Suprapubic skin (tissue), 4 donors: Measurements from ENCODE around the gene RGL2. TPM values are rescaled to one million over a fixed set of nuclear protein-coding genes. Genes with fewer than 3 reads are reported as not detected.
"Not testable (repeated sequence)": the region's sequence is repeated elsewhere in the genome, so short reads cannot be mapped to it uniquely, and the experiment has no call there.

ENCODE experiments used
- DNase-seq, 2 donors: peaks; one replicate each; pipeline ENCODE4 v3.0.0-alpha.2; 2019; ENCODE audit warnings: low spot score in 2 of 2
- H3K27ac ChIP-seq: fragments of 200-600 bp; sonication (generic); one replicate; pipeline ENCODE4 v1.5.1; 2019
- H3K27me3 ChIP-seq: fragments of 200-600 bp; sonication (generic); one replicate; pipeline ENCODE4 v1.5.1; 2019
- H3K36me3 ChIP-seq: fragments of 200-600 bp; sonication (generic); one replicate; pipeline ENCODE4 v1.5.1; 2019
- H3K4me1 ChIP-seq: fragments of 200-600 bp; sonication (generic); one replicate; pipeline ENCODE4 v1.5.1; 2019
- H3K4me3 ChIP-seq: fragments of 200-600 bp; sonication (generic); one replicate; pipeline ENCODE4 v1.5.1; 2019; ENCODE audit warnings: mild to moderate bottlenecking
- H3K9me3 ChIP-seq: fragments of 200-600 bp; sonication (generic); one replicate; pipeline ENCODE4 v1.5.1; 2019
- CTCF ChIP-seq, 2 donors: fragments of 200-600 bp in 1 of 2; fragments of 450-650 bp in 1 of 2; sonication (generic) in 1 of 2; IDR thresholded peaks; one replicate each; pipeline ENCODE4 v1.5.1; 2016 to 2019; ENCODE audit warnings: antibody characterized with exemption in 2 of 2, mild to moderate bottlenecking in 1 of 2, moderate library complexity in 1 of 2
- EP300 ChIP-seq: sonication (generic); formaldehyde crosslinking; IDR thresholded peaks from one replicate; pipeline ENCODE4 v1.6.1; 2017; ENCODE audit warnings: antibody characterized with exemption
- POLR2A ChIP-seq, 2 donors: fragments of 450-650 bp; IDR thresholded peaks; one replicate each; pipeline ENCODE4 v1.6.1; 2017; ENCODE audit warnings: antibody characterized with exemption in 2 of 2, mild to moderate bottlenecking in 2 of 2, moderate library complexity in 2 of 2
- POLR2AphosphoS5 ChIP-seq, 3 donors: sonication (generic); formaldehyde crosslinking; IDR thresholded peaks; one replicate each; pipeline ENCODE4 v1.6.1; 2017; ENCODE audit warnings: antibody characterized with exemption in 3 of 3
- WGBS: methylation state at CpG from one replicate; pipeline ENCODE4 v1.1.5; 2018; 5-methylcytosine and 5-hydroxymethylcytosine counted together
- total RNA-seq, 4 donors: library from RNA; depleted of rRNA; stranded (reverse); fragments of >200 nt; gene quantifications; one replicate each; pipeline ENCODE4 v1.1.0, GENCODE V29; 2016

Gene RGL2
- total RNA-seq: 100 to 1,000 TPM in 1 of 4 donors, 10 to 100 TPM in 3; 80.8 to 118 (median 96.6) TPM

DNA sequence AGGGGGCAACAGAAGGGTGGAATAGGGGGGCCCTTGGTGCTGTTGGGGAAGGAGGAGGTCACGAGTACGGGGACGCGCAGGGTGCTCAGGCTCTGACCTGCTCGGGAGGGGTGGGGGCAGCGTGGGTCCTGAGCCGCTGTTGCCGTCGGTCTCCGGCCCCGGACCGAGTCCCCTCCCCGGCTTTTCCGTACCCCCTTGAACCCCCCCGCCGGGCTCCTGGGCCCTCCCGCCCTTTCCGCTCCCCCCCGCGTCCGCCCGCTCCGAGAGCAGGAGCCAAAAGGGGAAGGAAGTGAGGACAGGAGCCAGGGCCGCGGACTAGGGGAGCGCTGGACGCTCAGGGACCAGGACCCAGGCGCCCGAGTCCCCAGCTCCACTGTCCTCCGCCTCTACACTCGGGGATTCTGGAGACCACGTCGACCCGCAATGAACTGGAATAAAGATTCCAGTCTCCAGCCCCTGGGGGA lies at the start of gene RGL2:
RGL2 (minus strand) TSS at position 170 of the 464 bp plus-strand sequence. CDS start 332 bp downstream, outside the sequence.
- DNase-seq: peak; percentile 93 to 94
- Histone ChIP-seq H3K27ac (peak within 1 kb of the TSS; percentile 96), H3K36me3 (peaks cover 42% of the 10 kb centered on the region), H3K27me3 (no peaks in the 10 kb centered on the region), H3K9me3 (no peaks in the 10 kb centered on the region), H3K4me1 (peaks cover 40% of the 10 kb centered on the region), H3K4me3 (peak within 1 kb of the TSS; percentile 86)
- WGBS: 0% methylated on average over 13 of the region's 34 CpGs
- TF ChIP-seq POLR2A (IDR thresholded peaks at IDR 0.05) (no peak), EP300 (no peak), POLR2AphosphoS5 (IDR thresholded peaks at IDR 0.05) (no peak), CTCF (IDR thresholded peaks at IDR 0.05) (no peak)

DNA sequence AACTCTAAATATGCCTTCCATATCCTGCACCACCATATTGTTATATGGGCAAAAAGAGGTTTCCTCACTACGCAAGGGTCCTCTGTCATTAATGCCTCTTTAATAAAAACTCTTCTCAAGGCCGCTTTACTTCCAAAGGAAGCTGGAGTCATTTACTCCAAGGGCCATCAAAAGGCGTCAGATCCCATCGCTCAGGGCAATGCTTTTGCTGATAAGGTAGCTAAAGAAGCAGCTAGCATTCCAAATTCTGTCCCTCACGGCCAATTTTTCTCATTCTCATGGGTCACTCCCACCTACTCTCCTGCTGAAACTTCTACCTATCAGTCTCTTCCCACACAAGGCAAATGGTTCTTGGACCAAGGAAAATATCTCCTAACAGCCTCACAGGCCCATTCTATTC lies 49.1 kb upstream of the RGL2 start:
- no peak overlapping the region for H3K27ac ChIP-seq
- no peaks in the 10 kb centered on the region for H3K27me3 ChIP-seq
- H3K9me3 ChIP-seq: no peaks in the 10 kb centered on the region
- 97% methylated on average over 5 of the region's 5 CpGs for WGBS
- H3K4me1 ChIP-seq: peaks cover 14% of the 10 kb centered on the region
- no peak overlapping the region for H3K4me3 ChIP-seq
- DNase-seq: no peak
- TF ChIP-seq POLR2AphosphoS5 (IDR thresholded peaks at IDR 0.05) (no peak), EP300 (no peak), CTCF (IDR thresholded peaks at IDR 0.05) (no peak), POLR2A (IDR thresholded peaks at IDR 0.05) (no peak)
- H3K36me3 ChIP-seq: no peaks in the 10 kb centered on the region

- H3K27me3 ChIP-seq, H3K4me3 ChIP-seq, H3K9me3 ChIP-seq, H3K27ac ChIP-seq, DNase-seq, H3K36me3 ChIP-seq: not testable (repeated sequence)
- H3K4me1 ChIP-seq: peaks cover 14% of the 10 kb centered on the region
- 71% methylated on average over 5 of the region's 5 CpGs for WGBS
These were observed 48.2 kb upstream of the RGL2 start for GRCh38 chr6:33346972-33347371.

DNA sequence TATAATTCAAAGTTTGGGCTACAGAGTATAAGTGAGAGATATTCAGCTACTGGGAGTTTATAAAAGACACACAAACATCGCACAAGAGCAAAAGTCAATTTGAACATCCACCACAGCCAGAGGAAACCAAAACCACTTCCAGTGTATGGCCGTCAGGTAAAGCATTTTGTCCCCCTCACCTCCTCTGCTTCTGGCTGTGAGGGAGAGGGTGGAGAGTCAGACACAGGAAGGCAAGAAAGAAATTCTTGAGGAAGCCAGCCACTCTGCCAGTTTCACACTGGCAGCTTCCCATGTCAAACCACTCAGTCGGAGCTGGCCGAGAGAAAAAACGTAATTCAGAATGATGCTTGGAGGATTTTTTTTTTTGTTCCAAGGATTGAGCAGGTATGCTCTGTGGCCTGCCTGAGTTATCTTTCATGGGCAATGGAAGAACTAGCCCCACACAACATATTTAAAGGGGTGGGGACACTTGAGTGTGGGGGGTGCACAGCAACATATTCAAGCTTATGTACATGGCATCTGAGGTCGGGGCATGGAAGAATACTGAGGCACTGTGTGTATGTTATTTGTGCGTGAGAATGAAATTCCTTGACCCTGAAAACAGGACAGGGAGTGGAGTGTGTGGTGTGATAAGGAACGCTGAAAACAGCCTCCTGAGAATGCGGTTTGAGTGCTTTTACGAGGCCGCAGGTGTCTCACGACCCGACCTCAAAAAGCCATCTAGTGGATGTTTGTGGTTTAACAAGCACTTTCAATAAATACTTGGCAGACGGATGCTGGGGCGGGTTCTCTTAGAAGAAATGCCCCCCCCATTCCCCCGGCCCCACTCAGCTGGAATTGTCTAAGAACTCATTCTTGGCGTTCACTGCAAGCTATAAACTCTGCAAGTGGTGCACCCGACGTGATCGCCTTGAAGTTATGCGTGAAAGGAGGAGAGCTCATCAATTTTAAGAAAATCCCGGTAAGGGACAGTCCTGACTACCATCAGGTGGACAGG lies 46.3 kb upstream of the RGL2 start:
- H3K9me3 ChIP-seq: no peaks in the 10 kb centered on the region
- H3K4me3 ChIP-seq: peak overlapping the region; percentile 3
- peak; percentile 87 to 89 for DNase-seq
- peaks cover 14% of the 10 kb centered on the region for H3K4me1 ChIP-seq
- H3K27ac ChIP-seq: no peak overlapping the region
- no peaks in the 10 kb centered on the region for H3K27me3 ChIP-seq
- no peaks in the 10 kb centered on the region for H3K36me3 ChIP-seq
- TF ChIP-seq POLR2A (IDR thresholded peaks at IDR 0.05) (no peak), EP300 (no peak), CTCF (IDR thresholded peaks at IDR 0.05) (peak; percentile 47 to 54), POLR2AphosphoS5 (IDR thresholded peaks at IDR 0.05) (no peak)
- 20% methylated on average over 21 of the region's 22 CpGs for WGBS

DNA sequence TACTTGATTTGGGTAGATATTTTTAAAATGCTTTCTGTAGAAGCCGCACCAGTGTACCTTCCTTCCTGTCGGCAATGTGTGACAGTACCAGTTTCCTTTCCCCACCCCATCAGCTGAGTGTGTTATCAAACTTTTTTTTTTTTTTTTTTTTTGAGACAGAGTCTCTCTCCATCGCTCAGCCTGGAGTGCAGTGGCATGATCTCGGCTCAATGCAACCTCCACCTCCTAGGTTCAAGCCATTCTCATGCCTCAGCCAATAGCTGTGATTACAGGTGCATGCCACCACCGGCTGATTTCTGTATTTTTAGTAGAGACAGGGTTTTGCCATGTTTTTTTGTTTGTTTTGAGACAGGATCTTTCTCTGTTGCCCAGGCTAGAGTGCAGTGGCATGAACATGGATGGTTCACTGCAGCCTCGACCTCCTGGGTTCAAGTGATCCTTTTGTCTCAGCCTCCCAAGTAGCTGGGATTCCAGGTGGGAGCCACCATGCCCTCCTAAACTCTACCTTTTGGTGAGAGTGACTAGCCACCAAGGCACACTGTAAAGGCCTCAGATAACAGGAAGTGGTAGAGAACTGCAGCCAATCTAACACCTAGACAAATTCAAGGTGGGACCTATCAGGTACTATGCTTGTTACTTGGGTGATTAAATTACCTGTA lies 45.3 kb upstream of the RGL2 start:
- Histone ChIP-seq H3K9me3 (no peaks in the 10 kb centered on the region), H3K4me1 (peaks cover 14% of the 10 kb centered on the region), H3K27ac (no peak overlapping the region), H3K4me3 (no peak overlapping the region), H3K27me3 (no peaks in the 10 kb centered on the region), H3K36me3 (no peaks in the 10 kb centered on the region)
- DNase-seq: no peak
- TF ChIP-seq POLR2AphosphoS5 (IDR thresholded peaks at IDR 0.05): no peak
- no peak for TF ChIP-seq EP300
- TF ChIP-seq CTCF (IDR thresholded peaks at IDR 0.05): no peak
- TF ChIP-seq POLR2A (IDR thresholded peaks at IDR 0.05): no peak
- 83% methylated on average over 6 of the region's 6 CpGs for WGBS

DNA sequence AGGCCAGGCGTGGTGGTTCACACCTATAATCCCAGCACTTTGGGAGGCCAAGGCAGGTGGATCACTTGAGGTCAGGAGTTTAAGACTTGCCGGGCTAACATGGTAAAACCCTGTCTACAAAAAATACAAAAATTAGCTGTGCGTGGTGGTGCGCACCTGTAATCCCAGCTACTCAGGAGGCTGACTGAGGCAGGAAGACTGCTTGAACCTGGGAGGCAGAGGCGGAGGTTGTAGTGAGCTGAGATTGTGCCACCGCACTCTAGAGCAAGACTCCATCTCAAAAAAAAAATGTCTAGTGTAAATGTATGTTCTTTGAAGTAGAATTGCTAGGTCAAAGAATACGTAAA lies 44.8 kb upstream of the RGL2 start:
- not testable (repeated sequence) for DNase-seq, H3K9me3 ChIP-seq, H3K4me3 ChIP-seq, H3K27me3 ChIP-seq, H3K36me3 ChIP-seq, H3K27ac ChIP-seq
- 94% methylated on average over 6 of the region's 7 CpGs for WGBS
- H3K4me1 ChIP-seq: peaks cover 14% of the 10 kb centered on the region
